RWPE2 (cell line): ENCODE results near the gene PLPP2.

ENCODE experiments used
- ATAC-seq: fragments of 200-7000 bp; cut with Tn5 transposase; 3 replicates; pipeline ENCODE4 v1.9.1; 2021; ENCODE audit warnings: low read depth
- DNase-seq: peaks from one replicate; pipeline ENCODE4 v3.0.0-alpha.2; 2020; ENCODE audit warnings: low spot score
- H3K27ac ChIP-seq: fragments of 450-650 bp; 2 replicates; pipeline ENCODE4 v1.5.1; 2017; ENCODE audit warnings: mild to moderate bottlenecking; ENCODE audit not compliant: poor library complexity, severe bottlenecking
- H3K27me3 ChIP-seq: fragments of 250-450 bp; sonication (Bioruptor Pico); 2 replicates; pipeline ENCODE4 v1.5.1; 2021; ENCODE audit warnings: mild to moderate bottlenecking, moderate library complexity; ENCODE audit not compliant: insufficient read depth, poor library complexity, severe bottlenecking
- H3K36me3 ChIP-seq: fragments of 250-450 bp; sonication (Bioruptor Pico); 2 replicates; pipeline ENCODE4 v1.5.1; 2020; ENCODE audit warnings: low read depth, mild to moderate bottlenecking, moderate library complexity
- H3K4me1 ChIP-seq: fragments of 250-450 bp; sonication (Bioruptor Pico); 2 replicates; pipeline ENCODE4 v1.5.1; 2021; ENCODE audit warnings: mild to moderate bottlenecking, moderate library complexity; ENCODE audit not compliant: insufficient read depth, poor library complexity, severe bottlenecking
- H3K4me3 ChIP-seq: fragments of 250-450 bp; sonication (Bioruptor Pico); 2 replicates; pipeline ENCODE4 v1.5.1; 2021; ENCODE audit warnings: mild to moderate bottlenecking, moderate library complexity; ENCODE audit not compliant: severe bottlenecking
- H3K9me3 ChIP-seq: fragments of 250-450 bp; sonication (Bioruptor Pico); 2 replicates; pipeline ENCODE4 v1.5.1; 2021; ENCODE audit warnings: mild to moderate bottlenecking, moderate library complexity; ENCODE audit not compliant: severe bottlenecking
- CTCF ChIP-seq: fragments of 450-650 bp; IDR thresholded peaks from one replicate; pipeline ENCODE4 v1.5.1; 2017; ENCODE audit warnings: mild to moderate bottlenecking, moderate library complexity; ENCODE audit not compliant: poor library complexity, severe bottlenecking

The PLPP2 gene

DNA sequence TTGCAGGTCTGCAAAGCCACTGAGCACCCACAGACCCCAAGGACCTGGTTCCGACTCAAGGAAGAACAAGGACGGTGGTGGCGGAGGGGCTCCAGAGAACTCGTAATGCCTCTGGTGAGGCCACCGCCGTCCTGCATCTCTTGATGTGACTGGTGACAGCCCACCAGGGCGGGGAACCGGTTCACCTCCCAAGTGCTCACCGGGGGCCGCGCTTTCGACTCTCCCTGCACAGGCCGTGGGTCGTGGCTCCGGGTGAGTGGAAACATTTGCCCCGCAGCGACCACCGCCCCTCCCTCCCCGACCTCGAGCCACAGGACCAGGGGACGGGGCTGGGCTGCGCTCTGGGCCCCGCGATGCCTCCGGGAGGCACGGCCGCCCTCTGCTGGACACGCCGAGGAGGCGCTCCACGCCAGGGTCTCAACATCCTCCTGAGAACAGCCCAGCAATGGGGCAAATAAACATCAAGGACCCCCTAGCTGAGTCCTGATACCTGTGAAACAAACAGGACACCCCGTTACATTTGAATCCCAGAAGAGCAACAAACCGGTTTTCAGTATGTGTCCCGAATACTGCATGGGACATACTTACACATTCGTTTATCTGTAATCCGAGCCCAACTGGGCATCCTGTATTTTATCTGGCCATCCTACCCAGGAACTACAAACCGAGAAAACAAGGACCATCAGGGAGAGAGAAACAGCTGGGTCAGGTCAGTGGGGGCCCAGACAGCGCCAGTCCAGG, 3.9 kb upstream of the PLPP2 start:
- no peaks in the 10 kb centered on the region for H3K9me3 ChIP-seq
- H3K4me1 ChIP-seq: no peaks in the 10 kb centered on the region
- no peak overlapping the region for H3K27ac ChIP-seq
- H3K4me3 ChIP-seq: no peak overlapping the region
- peaks cover 19% of the 10 kb centered on the region for H3K27me3 ChIP-seq
- TF ChIP-seq CTCF: peak; percentile 71
- H3K36me3 ChIP-seq: no peaks in the 10 kb centered on the region
- ATAC-seq (peak; percentile 50), DNase-seq (peak; percentile 57)

- ATAC-seq: no peak
- TF ChIP-seq CTCF: no peak
- H3K4me3 ChIP-seq: no peak overlapping the region
- H3K4me1 ChIP-seq: peaks cover 3% of the 10 kb centered on the region
- no peaks in the 10 kb centered on the region for H3K36me3 ChIP-seq
- DNase-seq: no peak
- H3K27me3 ChIP-seq: peaks cover 19% of the 10 kb centered on the region
- H3K27ac ChIP-seq: no peak overlapping the region
- no peaks in the 10 kb centered on the region for H3K9me3 ChIP-seq
Observed at GRCh38 chr19:294341-294945, 3.2 kb upstream of the PLPP2 start.

DNA sequence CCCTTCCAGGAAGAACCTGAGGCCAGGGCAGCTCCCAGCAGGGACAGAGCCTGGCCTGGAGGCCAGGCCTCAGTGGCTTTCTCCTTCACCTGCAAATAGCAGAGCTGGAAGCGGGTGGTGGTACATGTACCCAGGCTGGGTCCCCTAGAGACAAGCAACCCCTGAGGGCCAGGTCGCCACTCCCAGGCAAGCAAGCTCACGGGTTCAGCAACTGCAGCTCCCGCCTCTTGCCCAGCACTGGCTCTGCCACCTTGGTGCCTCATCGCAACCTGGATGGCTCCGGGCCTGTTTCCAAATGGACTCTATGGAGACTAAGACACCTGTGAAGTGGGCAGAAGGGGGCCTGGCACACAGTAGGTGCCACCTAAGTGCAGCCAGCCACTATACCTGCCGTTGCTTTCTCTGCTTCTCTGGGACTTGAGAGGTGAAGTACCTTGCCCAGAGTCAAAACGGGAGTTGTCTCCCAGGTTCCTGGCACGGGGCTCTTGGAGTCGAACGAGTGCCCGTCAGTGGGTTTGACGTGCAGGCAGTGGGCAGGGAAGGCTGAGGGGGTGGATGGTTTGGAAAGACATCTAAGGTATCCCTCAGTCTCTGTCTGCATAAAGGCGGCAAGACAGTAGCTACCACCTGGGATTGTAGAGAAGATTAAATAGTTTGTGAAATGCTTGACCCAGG, 2.4 kb upstream of the PLPP2 start:
- Histone ChIP-seq H3K36me3 (no peaks in the 10 kb centered on the region), H3K27ac (no peak overlapping the region), H3K9me3 (no peaks in the 10 kb centered on the region), H3K27me3 (peaks cover 19% of the 10 kb centered on the region), H3K4me3 (no peak overlapping the region), H3K4me1 (peaks cover 3% of the 10 kb centered on the region)
- no peak for TF ChIP-seq CTCF
- DNase-seq (peak; percentile 51), ATAC-seq (no peak)

GRCh38 chr19:292951-293350, 1.7 kb upstream of the PLPP2 start:
- Histone ChIP-seq H3K4me1 (peaks cover 3% of the 10 kb centered on the region), H3K27me3 (peaks cover 19% of the 10 kb centered on the region), H3K4me3 (no peak overlapping the region), H3K27ac (no peak overlapping the region), H3K9me3 (no peaks in the 10 kb centered on the region), H3K36me3 (no peaks in the 10 kb centered on the region)
- ATAC-seq: no peak
- no peak for TF ChIP-seq CTCF
- no peak for DNase-seq
